Stimulated activated naive CD4-positive, alpha-beta T cell treated with Interleukin-2 at 50 U/mL for 16 hours (primary cell): Measurements from ENCODE around the gene DLG4.
A peak's percentile ranks its signal among the peaks of the same experiment; 100 is the strongest.
"Not testable (repeated sequence)": the region's sequence is repeated elsewhere in the genome, so short reads cannot be mapped to it uniquely, and the experiment has no call there.

Source experiments
- DNase-seq: peaks from one replicate; lab custom pipeline; 2025; lab: John Stamatoyannopoulos, UW

Gene DLG4

GRCh38 chr17:7249214-7249613 is 29.6 kb upstream of the DLG4 start:
- no peak for DNase-seq

- DNase-seq: no peak
Observed at GRCh38 chr17:7248796-7249195, 29.2 kb upstream of the DLG4 start.

- no peak for DNase-seq
Observed at GRCh38 chr17:7246779-7247178, 27.1 kb upstream of the DLG4 start.

- not testable (repeated sequence) for DNase-seq
Observed at GRCh38 chr17:7243838-7244237, 24.2 kb upstream of the DLG4 start.

GRCh38 chr17:7243453-7243729 is 23.8 kb upstream of the DLG4 start:
- no peak for DNase-seq

GRCh38 chr17:7242717-7243452 is 23.2 kb upstream of the DLG4 start:
- peak; percentile 91 for DNase-seq

- DNase-seq: peak; percentile 86
Observed at GRCh38 chr17:7241783-7242716, 22.4 kb upstream of the DLG4 start, which contains the start of gene GABARAP. GABARAP (minus strand) TSS chr17:7242449; CDS start chr17:7242330, 119 bp downstream.

- DNase-seq: no peak
Observed at GRCh38 chr17:7241090-7241733, 21.6 kb upstream of the DLG4 start.

GRCh38 chr17:7240375-7240774 is 20.7 kb upstream of the DLG4 start:
- DNase-seq: no peak

- peak; percentile 96 for DNase-seq
Observed at GRCh38 chr17:7239091-7240027, 19.7 kb upstream of the DLG4 start, which contains the start of gene PHF23. PHF23 (minus strand) TSS chr17:7239457; CDS start chr17:7239279, 178 bp downstream.

GRCh38 chr17:7238420-7239090 is 18.9 kb upstream of the DLG4 start:
- DNase-seq: peak; percentile 64

GRCh38 chr17:7237761-7238419 is 18.3 kb upstream of the DLG4 start:
- peak; percentile 82 for DNase-seq

- DNase-seq: no peak
Observed at GRCh38 chr17:7237266-7237760, 17.7 kb upstream of the DLG4 start.

GRCh38 chr17:7236808-7237207 is 17.2 kb upstream of the DLG4 start:
- DNase-seq: no peak

GRCh38 chr17:7235693-7236665 is 16.3 kb upstream of the DLG4 start:
- no peak for DNase-seq

GRCh38 chr17:7234083-7234951 is 14.7 kb upstream of the DLG4 start, which contains the start of gene DVL2:
DVL2 (minus strand) TSS chr17:7234517; CDS start chr17:7234262, 255 bp downstream.
- peak; percentile 94 for DNase-seq

- no peak for DNase-seq
Observed at GRCh38 chr17:7233701-7234082, 14.1 kb upstream of the DLG4 start.

- DNase-seq: no peak
Observed at GRCh38 chr17:7232114-7232513, 12.5 kb upstream of the DLG4 start.
